H9 (cell line): Measurements from ENCODE around the gene BCAS1. TPM values are rescaled to one million over a fixed set of nuclear protein-coding genes. Genes with fewer than 3 reads are reported as not detected.

Experiments used
- DNase-seq: peaks from one replicate; pipeline ENCODE4 v3.0.0-alpha.2; 2017
- H2AFZ ChIP-seq: one replicate; pipeline ENCODE4 v1.6.1; 2013; ENCODE audit warnings: mild to moderate bottlenecking, low read length, control low read depth, moderate library complexity
- H2AK5ac ChIP-seq: 2 replicates; pipeline ENCODE4 v1.6.1; 2013; ENCODE audit warnings: low read length, control low read depth, mixed read lengths; ENCODE audit not compliant: insufficient read length
- H2BK120ac ChIP-seq: one replicate; pipeline ENCODE4 v1.6.1; 2013; ENCODE audit warnings: low read depth, mild to moderate bottlenecking, low read length, control low read depth, inconsistent platforms; ENCODE audit not compliant: poor library complexity, severe bottlenecking
- H2BK12ac ChIP-seq: 2 replicates; pipeline ENCODE4 v1.6.1; 2013; ENCODE audit warnings: low read length, control low read depth, mixed read lengths, low read depth; ENCODE audit not compliant: insufficient read length
- H2BK15ac ChIP-seq: 2 replicates; pipeline ENCODE4 v1.6.1; 2013; ENCODE audit warnings: low read depth, low read length, control low read depth
- H2BK20ac ChIP-seq: one replicate; pipeline ENCODE4 v1.6.1; 2013; ENCODE audit warnings: low read depth, mild to moderate bottlenecking, low read length, control low read depth, inconsistent platforms; ENCODE audit not compliant: poor library complexity, severe bottlenecking
- H2BK5ac ChIP-seq: 2 replicates; pipeline ENCODE4 v1.6.1; 2013; ENCODE audit warnings: low read length, control low read depth, mixed read lengths; ENCODE audit not compliant: insufficient read length
- H3K14ac ChIP-seq: 2 replicates; pipeline ENCODE4 v1.6.1; 2013; ENCODE audit warnings: low read length, control low read depth; ENCODE audit not compliant: insufficient read depth
- H3K18ac ChIP-seq: 2 replicates; pipeline ENCODE4 v1.6.1; 2013; ENCODE audit warnings: low read depth, mild to moderate bottlenecking, mixed read lengths, low read length, control low read depth; ENCODE audit not compliant: insufficient read length
- H3K23ac ChIP-seq: 2 replicates; pipeline ENCODE4 v1.6.1; 2013; ENCODE audit warnings: low read length, control low read depth, mixed read lengths, low read depth; ENCODE audit not compliant: insufficient read length
- H3K23me2 ChIP-seq: 2 replicates; pipeline ENCODE4 v1.6.1; 2013; ENCODE audit warnings: low read depth, mild to moderate bottlenecking, mixed read lengths, low read length, control low read depth; ENCODE audit not compliant: insufficient read length, poor library complexity, severe bottlenecking
- H3K27ac ChIP-seq: 2 replicates; pipeline ENCODE4 v1.5.1; 2013; ENCODE audit warnings: low read length, control low read depth, mixed read lengths, low read depth; ENCODE audit not compliant: insufficient read length
- H3K27me3 ChIP-seq: 2 replicates; pipeline ENCODE4 v1.6.1; 2013; ENCODE audit warnings: low read length, control low read depth, inconsistent platforms; ENCODE audit not compliant: insufficient read depth
- H3K4ac ChIP-seq: 2 replicates; pipeline ENCODE4 v1.6.1; 2013; ENCODE audit warnings: low read depth, mild to moderate bottlenecking, control low read depth, inconsistent platforms, low read length, moderate library complexity
- H3K4me1 ChIP-seq: 2 replicates; pipeline ENCODE4 v1.6.1; 2013; ENCODE audit warnings: low read length, control low read depth, inconsistent platforms; ENCODE audit not compliant: insufficient read depth
- H3K4me2 ChIP-seq: 2 replicates; pipeline ENCODE4 v1.6.1; 2013; ENCODE audit warnings: low read length, control low read depth, mixed read lengths; ENCODE audit not compliant: insufficient read length, insufficient read depth
- H3K56ac ChIP-seq: 2 replicates; pipeline ENCODE4 v1.6.1; 2013; ENCODE audit warnings: low read depth, mild to moderate bottlenecking, mixed read lengths, low read length, control low read depth; ENCODE audit not compliant: insufficient read length
- H3K79me1 ChIP-seq: 2 replicates; pipeline ENCODE4 v1.6.1; 2013; ENCODE audit warnings: low read depth, mild to moderate bottlenecking, moderate library complexity, low read length, control low read depth, inconsistent platforms; ENCODE audit not compliant: insufficient read depth, poor library complexity, severe bottlenecking
- H3K79me2 ChIP-seq: 2 replicates; pipeline ENCODE4 v1.6.1; 2013; ENCODE audit warnings: low read length, control low read depth, inconsistent platforms; ENCODE audit not compliant: insufficient read depth
- H3K9ac ChIP-seq: 2 replicates; pipeline ENCODE4 v1.6.1; 2013; ENCODE audit warnings: low read length, control low read depth, mixed read lengths; ENCODE audit not compliant: insufficient read length; ENCODE audit errors: extremely low read depth
- H3K9me3 ChIP-seq: one replicate; pipeline ENCODE4 v1.6.1; 2013; ENCODE audit warnings: low read depth, low read length, inconsistent platforms; ENCODE audit not compliant: control insufficient read depth
- H3T11ph ChIP-seq: one replicate; pipeline ENCODE4 v1.6.1; 2013; ENCODE audit warnings: mild to moderate bottlenecking, low read length, control low read depth, inconsistent platforms
- H4K20me1 ChIP-seq: one replicate; pipeline ENCODE4 v1.6.1; 2013; ENCODE audit not compliant: control insufficient read depth, insufficient read length, insufficient read depth
- H4K5ac ChIP-seq: 2 replicates; pipeline ENCODE4 v1.6.1; 2013; ENCODE audit warnings: low read depth, mild to moderate bottlenecking, mixed read lengths, low read length, control low read depth; ENCODE audit not compliant: insufficient read length
- H4K8ac ChIP-seq: replicated peaks from 2 replicates; pipeline ENCODE4 v1.6.1; 2013; ENCODE audit warnings: low read length, control low read depth, mixed read lengths, low read depth; ENCODE audit not compliant: insufficient read length
- H4K91ac ChIP-seq: 2 replicates; pipeline ENCODE4 v1.6.1; 2013; ENCODE audit warnings: low read depth, mild to moderate bottlenecking, moderate library complexity, mixed read lengths, low read length, control low read depth; ENCODE audit not compliant: insufficient read length
- H3K27ac Mint-ChIP-seq, 3 experiments: 2 replicates in 2 of 3; 3 replicates in 1 of 3; pipeline ENCODE4 v1.8.0; 2020 to 2021; ENCODE audit warnings: mixed read lengths in 3 of 3, mild to moderate bottlenecking in 1 of 3, moderate library complexity in 1 of 3
- H3K27me3 Mint-ChIP-seq: 2 replicates; pipeline ENCODE4 v1.8.0; 2021; ENCODE audit warnings: low read depth, mild to moderate bottlenecking, moderate library complexity, mixed read lengths
- H3K36me3 Mint-ChIP-seq, 3 experiments: 2 replicates in 2 of 3; 3 replicates in 1 of 3; pipeline ENCODE4 v1.8.0; 2020 to 2021; ENCODE audit warnings: low read depth in 3 of 3, mixed read lengths in 3 of 3; ENCODE audit not compliant: insufficient read depth in 1 of 3
- H3K4me1 Mint-ChIP-seq, 2 experiments: 2 replicates each; pipeline ENCODE4 v1.8.0; 2020; ENCODE audit warnings: mixed read lengths in 2 of 2
- H3K4me3 Mint-ChIP-seq, 2 experiments: 2 replicates in 1 of 2; 3 replicates in 1 of 2; pipeline ENCODE4 v1.8.0; 2020 to 2021; ENCODE audit warnings: mild to moderate bottlenecking in 2 of 2, mixed read lengths in 2 of 2, moderate library complexity in 1 of 2
- H3K9me3 Mint-ChIP-seq, 2 experiments: 2 replicates in 1 of 2; 3 replicates in 1 of 2; pipeline ENCODE4 v1.8.0; 2020; ENCODE audit warnings: mild to moderate bottlenecking in 2 of 2, mixed read lengths in 2 of 2, moderate library complexity in 1 of 2
- WGBS: extraction: QIAGEN DNeasy Blood & Tissue Kit; methylation state at CpG from one replicate; pipeline ENCODE4 v1.1.7; 2013; ENCODE audit warnings: missing lambda C conversion rate, low lambda C conversion rate, mixed read lengths; ENCODE audit not compliant: insufficient read length; ENCODE audit errors: extremely low coverage; 5-methylcytosine and 5-hydroxymethylcytosine counted together
- total RNA-seq: library from RNA; stranded (reverse); gene quantifications from 2 replicates; pipeline ENCODE4 v1.2.1, GENCODE V29; 2021
- TF ChIP-seq, protein P1 (sequence below): fragments of 200-600 bp; sonication (generic); conservative IDR thresholded peaks from 3 replicates; pipeline ENCODE4 v1.8.0; 2021; ENCODE audit warnings: antibody characterized with exemption, mild to moderate bottlenecking

The BCAS1 gene
- total RNA-seq, 1 experiment from 2014 or later: 0.15 TPM

- peaks cover 7% of the 10 kb centered on the region; the same call in 1 of the 2 replicates for H3K4me1 ChIP-seq
- no peak overlapping the region for H3K27ac ChIP-seq
- no peak overlapping the region for H3T11ph ChIP-seq
- no peak overlapping the region for H3K14ac ChIP-seq
- H2BK120ac ChIP-seq: no peak overlapping the region
- H3K23ac ChIP-seq: no peak overlapping the region
- TF ChIP-seq, protein P1, sequence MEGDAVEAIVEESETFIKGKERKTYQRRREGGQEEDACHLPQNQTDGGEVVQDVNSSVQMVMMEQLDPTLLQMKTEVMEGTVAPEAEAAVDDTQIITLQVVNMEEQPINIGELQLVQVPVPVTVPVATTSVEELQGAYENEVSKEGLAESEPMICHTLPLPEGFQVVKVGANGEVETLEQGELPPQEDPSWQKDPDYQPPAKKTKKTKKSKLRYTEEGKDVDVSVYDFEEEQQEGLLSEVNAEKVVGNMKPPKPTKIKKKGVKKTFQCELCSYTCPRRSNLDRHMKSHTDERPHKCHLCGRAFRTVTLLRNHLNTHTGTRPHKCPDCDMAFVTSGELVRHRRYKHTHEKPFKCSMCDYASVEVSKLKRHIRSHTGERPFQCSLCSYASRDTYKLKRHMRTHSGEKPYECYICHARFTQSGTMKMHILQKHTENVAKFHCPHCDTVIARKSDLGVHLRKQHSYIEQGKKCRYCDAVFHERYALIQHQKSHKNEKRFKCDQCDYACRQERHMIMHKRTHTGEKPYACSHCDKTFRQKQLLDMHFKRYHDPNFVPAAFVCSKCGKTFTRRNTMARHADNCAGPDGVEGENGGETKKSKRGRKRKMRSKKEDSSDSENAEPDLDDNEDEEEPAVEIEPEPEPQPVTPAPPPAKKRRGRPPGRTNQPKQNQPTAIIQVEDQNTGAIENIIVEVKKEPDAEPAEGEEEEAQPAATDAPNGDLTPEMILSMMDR: peak; percentile 36; the same call in 2 of the 3 replicates
- Mint-ChIP-seq H3K4me1 (peaks cover 43 to 52% of the 10 kb centered on the region in 2 experiments), H3K27me3 (no peaks in the 10 kb centered on the region; the same call in 1 of the 2 replicates), H3K36me3 (peaks cover 7 to 11% (median 9%) of the 10 kb centered on the region in 3 experiments; a peak in 6 of 7 replicates), H3K4me3 (peak overlapping the region; percentile 77 to 82), H3K27ac (peak overlapping the region; percentile 68 to 98 (median 68); a peak in 6 of 7 replicates), H3K9me3 (peaks cover 10 to 11% of the 10 kb centered on the region in 2 experiments)
- H3K4ac ChIP-seq: no peak overlapping the region
- no peak overlapping the region for H2BK5ac ChIP-seq
- H3K4me2 ChIP-seq: peak overlapping the region; percentile 75
- H2AK5ac ChIP-seq: no peak overlapping the region
- no peak overlapping the region for H2BK15ac ChIP-seq
- no peaks in the 10 kb centered on the region for H3K27me3 ChIP-seq
- no peak overlapping the region for H4K8ac ChIP-seq
- H2BK12ac ChIP-seq: no peak overlapping the region
- H2BK20ac ChIP-seq: no peak overlapping the region
- peaks cover 4% of the 10 kb centered on the region for H3K9me3 ChIP-seq
- no peak overlapping the region for H4K5ac ChIP-seq
- no peaks in the 10 kb centered on the region for H3K79me2 ChIP-seq
- no peaks in the 10 kb centered on the region for H3K79me1 ChIP-seq
- H2AFZ ChIP-seq: no peak overlapping the region
- no peaks in the 10 kb centered on the region for H4K20me1 ChIP-seq
- DNase-seq: no peak
- peak overlapping the region; percentile 65 for H3K9ac ChIP-seq
- H3K56ac ChIP-seq: no peak overlapping the region
- H3K23me2 ChIP-seq: no peaks in the 10 kb centered on the region
- WGBS: no CpG with 5 or more reads among the region's 6 CpGs
- H3K18ac ChIP-seq: no peak overlapping the region
- no peak overlapping the region for H4K91ac ChIP-seq
Measured at GRCh38 chr20:53914781-53915445, 155.5 kb downstream of the BCAS1 start.
